Measurements from ENCODE around the gene TMEM163. TPM values are rescaled to one million over a fixed set of nuclear protein-coding genes. Genes with fewer than 3 reads are reported as not detected.

Gene TMEM163
- total RNA-seq, 1 donor from 2014 or later, result not detected

GRCh38 chr2:134711692-134712091 is 7.1 kb downstream of the TMEM163 start:
- Histone ChIP-seq H3K27me3 (ENCODE audit: control insufficient read depth, insufficient read depth, low read length) (no peaks in the 10 kb centered on the region), H3K36me3 (ENCODE audit: control insufficient read depth, insufficient read depth, low read length) (no peaks in the 10 kb centered on the region), H3K4me3 (ENCODE audit: low read depth, low read length) (no peak overlapping the region)
- FAIRE-seq (no peak), DNase-seq (ENCODE audit: low read depth) (no peak)
- TF ChIP-seq CTCF (IDR thresholded peaks at IDR 0.05; ENCODE audit: insufficient read depth, low read length, severe bottlenecking), result no peak

- FAIRE-seq, result no peak
- Histone ChIP-seq H3K27me3 (ENCODE audit: control insufficient read depth, insufficient read depth, low read length) (no peaks in the 10 kb centered on the region), H3K4me3 (ENCODE audit: low read depth, low read length) (no peak overlapping the region), H3K36me3 (ENCODE audit: control insufficient read depth, insufficient read depth, low read length) (no peaks in the 10 kb centered on the region)
- no peak for TF ChIP-seq CTCF (IDR thresholded peaks at IDR 0.05; ENCODE audit: insufficient read depth, low read length, severe bottlenecking)
- no peak for DNase-seq (ENCODE audit: low read depth)
Observed at GRCh38 chr2:134707330-134707676, 11.5 kb downstream of the TMEM163 start.

DNA sequence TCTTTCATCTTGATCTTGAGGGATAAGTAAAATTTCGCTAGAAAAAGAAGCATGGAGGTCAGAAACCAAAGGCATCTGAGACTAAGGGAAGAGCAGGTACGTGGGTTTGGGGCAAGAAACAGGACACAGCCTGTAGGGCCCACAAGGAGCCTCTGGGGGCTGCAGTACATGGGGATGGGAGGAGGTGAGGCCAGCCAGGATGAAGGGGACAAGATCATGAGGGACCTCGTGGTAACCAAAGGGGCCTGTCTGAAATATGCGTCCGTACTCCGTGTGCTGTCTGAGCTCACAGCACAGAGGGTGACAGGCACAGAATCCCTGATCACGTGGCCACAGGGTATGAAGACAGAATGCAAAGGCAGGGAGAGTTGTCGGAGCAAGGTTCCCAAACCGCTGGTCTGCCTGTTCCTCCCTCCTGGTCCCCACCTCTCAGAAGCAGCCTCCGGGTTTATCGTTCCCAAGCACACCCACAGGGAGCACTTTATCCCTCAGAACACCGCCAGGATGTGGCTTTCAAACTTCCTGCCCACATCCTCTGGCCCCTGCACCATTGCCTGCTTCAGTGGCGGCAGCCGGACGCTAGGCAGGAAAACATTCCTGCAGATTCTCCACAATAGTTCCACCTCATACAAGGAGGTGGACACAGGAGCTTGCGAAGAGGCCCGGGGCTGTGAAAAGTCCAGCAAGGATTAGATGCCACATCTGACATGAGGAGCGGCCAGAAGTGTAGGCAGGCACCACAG is 12.0 kb downstream of the TMEM163 start:
- Histone ChIP-seq H3K27me3 (ENCODE audit: control insufficient read depth, insufficient read depth, low read length) (no peaks in the 10 kb centered on the region), H3K4me3 (ENCODE audit: low read depth, low read length) (no peak overlapping the region), H3K36me3 (ENCODE audit: control insufficient read depth, insufficient read depth, low read length) (no peaks in the 10 kb centered on the region)
- no peak for TF ChIP-seq CTCF (IDR thresholded peaks at IDR 0.05; ENCODE audit: insufficient read depth, low read length, severe bottlenecking)
- no peak for DNase-seq (ENCODE audit: low read depth)
- FAIRE-seq, result no peak

DNA sequence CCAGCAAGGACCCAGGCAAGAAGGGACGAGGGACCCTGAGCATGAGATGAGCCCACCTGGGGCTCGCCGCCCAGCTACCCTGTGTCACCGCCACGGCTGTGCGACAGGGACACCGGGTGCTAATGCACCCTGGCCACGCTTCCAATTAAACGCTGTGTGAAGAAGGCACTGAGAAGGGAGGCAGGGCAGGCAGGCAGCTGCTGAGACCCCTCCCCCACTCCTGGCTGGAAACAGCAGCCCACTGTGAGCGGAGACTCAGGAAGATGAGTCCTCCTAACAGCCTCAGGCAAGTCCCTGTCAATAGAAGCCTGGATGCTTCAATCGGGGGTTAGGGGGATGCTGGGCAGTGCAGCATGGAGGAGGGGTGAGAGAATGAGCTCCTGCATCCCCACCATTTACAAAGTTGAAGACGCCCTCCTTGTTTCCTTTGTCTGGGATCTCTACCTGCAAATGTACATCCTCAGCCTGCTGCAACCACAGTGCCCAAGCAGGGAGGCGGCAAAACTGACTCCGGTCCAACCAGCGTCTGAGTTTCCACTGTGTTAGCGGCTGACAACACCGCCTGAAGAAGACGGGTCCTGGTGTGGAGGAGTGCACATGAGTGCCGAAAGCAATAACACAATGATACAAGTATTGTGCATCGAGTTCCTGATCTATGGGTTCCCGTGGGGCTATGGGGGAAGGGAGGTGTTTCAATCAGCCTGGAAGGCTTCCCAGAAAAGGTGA is 12.8 kb downstream of the TMEM163 start:
- Histone ChIP-seq H3K4me3 (ENCODE audit: low read depth, low read length) (no peak overlapping the region), H3K36me3 (ENCODE audit: control insufficient read depth, insufficient read depth, low read length) (no peaks in the 10 kb centered on the region), H3K27me3 (ENCODE audit: control insufficient read depth, insufficient read depth, low read length) (no peaks in the 10 kb centered on the region)
- TF ChIP-seq CTCF (IDR thresholded peaks at IDR 0.05; ENCODE audit: insufficient read depth, low read length, severe bottlenecking), result no peak
- DNase-seq (ENCODE audit: low read depth) (no peak), FAIRE-seq (no peak)

DNA sequence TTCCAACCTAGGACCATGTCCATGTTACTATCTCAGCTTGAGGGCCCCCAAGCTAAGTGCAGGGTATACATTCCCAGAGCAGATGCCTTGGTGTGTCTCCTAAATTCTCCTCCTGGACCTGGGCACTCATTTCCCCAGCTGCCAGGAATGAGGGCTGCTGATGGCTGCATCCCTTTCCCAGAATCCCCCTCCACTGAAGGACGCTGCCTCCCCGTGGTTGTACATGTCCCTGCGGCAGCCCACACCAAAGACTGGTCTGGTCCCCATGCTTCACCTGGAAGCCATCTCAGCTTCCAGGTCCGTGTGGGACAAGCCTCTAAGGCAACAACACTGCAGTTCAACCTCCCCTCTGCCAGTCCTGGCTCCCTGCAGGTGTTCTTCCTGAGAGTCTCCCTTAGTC is 14.6 kb downstream of the TMEM163 start:
- no peak overlapping the region for H3K4me3 ChIP-seq (ENCODE audit: low read depth, low read length)
- H3K27me3 ChIP-seq (ENCODE audit: control insufficient read depth, insufficient read depth, low read length), result no peaks in the 10 kb centered on the region
- FAIRE-seq (no peak), DNase-seq (ENCODE audit: low read depth) (no peak)
- TF ChIP-seq CTCF (IDR thresholded peaks at IDR 0.05; ENCODE audit: insufficient read depth, low read length, severe bottlenecking), result no peak
- H3K36me3 ChIP-seq (ENCODE audit: control insufficient read depth, insufficient read depth, low read length), result no peaks in the 10 kb centered on the region
